Effector memory CD4-positive, alpha-beta T cell (primary cell): ENCODE data around the gene CHDH.

ENCODE experiments used
- DNase-seq, 3 donors: peaks; one replicate each; pipeline ENCODE4 v3.0.0-alpha.2; 2020
- H3K27ac ChIP-seq: 2 replicates; pipeline ENCODE4 v1.7.0; 2013; ENCODE audit warnings: mild to moderate bottlenecking, low read length, moderate library complexity; ENCODE audit not compliant: insufficient read depth, poor library complexity, severe bottlenecking
- H3K27me3 ChIP-seq: replicated peaks from 2 replicates; pipeline ENCODE4 v1.7.0; 2013; ENCODE audit warnings: mild to moderate bottlenecking, low read length; ENCODE audit not compliant: insufficient read depth, control insufficient read depth, poor library complexity, severe bottlenecking
- H3K36me3 ChIP-seq: 2 replicates; pipeline ENCODE4 v1.7.0; 2013; ENCODE audit warnings: mild to moderate bottlenecking, low read length, moderate library complexity; ENCODE audit not compliant: control insufficient read depth, insufficient read depth
- H3K4me1 ChIP-seq: 2 replicates; pipeline ENCODE4 v1.7.0; 2013; ENCODE audit warnings: low read length, mild to moderate bottlenecking; ENCODE audit not compliant: control insufficient read depth, insufficient read depth, poor library complexity, severe bottlenecking
- H3K4me3 ChIP-seq: 2 replicates; pipeline ENCODE4 v1.7.0; 2013; ENCODE audit warnings: low read length, low read depth, mild to moderate bottlenecking; ENCODE audit not compliant: insufficient read depth, poor library complexity, severe bottlenecking
- H3K9me3 ChIP-seq: 2 replicates; pipeline ENCODE4 v1.7.0; 2013; ENCODE audit warnings: mild to moderate bottlenecking, low read length, moderate library complexity; ENCODE audit not compliant: control insufficient read depth

CHDH gene

DNA sequence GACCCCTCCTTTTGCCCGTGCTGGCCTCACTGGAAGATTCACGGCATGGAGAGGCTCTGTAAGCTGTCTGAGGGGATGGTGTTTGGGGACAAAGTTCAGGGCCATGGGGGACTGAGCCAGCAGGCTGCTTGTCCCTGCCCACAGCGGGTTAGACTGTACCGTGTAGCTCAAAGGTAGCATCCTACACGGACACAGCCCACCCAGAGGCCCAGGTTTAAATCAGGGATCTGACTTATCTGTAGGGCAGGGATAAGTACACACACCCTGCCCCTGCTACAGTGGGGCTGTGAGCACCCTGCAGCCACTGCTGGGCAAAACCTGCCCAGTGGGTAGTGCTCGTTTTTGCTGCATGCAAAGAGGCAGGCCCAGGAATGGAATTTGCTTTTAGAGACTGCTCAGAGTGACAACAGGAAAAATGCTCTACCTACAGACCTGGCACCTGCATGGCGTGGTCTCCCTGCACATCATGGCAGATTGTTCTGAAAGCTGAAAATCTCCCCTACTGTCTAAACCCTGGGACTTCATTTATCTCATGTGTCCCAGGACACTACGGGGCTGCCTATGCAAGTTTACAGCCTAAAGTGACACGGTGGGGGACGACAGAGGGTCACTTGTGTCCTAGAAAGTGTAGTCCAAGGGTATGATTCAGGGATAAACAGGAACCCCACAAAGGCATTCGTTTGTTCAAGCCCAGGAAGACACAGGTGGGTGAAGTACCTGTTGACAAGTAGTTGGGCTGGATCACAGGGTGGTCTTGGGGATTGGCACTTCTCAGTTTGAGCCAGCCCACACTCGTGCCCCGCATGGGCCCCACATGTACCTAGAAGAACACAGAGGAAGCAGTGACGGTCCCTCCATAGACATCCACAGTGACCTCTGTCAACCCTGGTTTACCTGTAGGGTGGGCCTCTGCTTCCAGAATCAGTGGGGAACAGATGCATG lies 27.7 kb downstream of the CHDH start:
- H3K4me1 ChIP-seq = no peaks in the 10 kb centered on the region
- H3K27ac ChIP-seq = no peak overlapping the region
- H3K9me3 ChIP-seq = no peaks in the 10 kb centered on the region
- no peak overlapping the region for H3K4me3 ChIP-seq
- no peak for DNase-seq
- H3K36me3 ChIP-seq = no peaks in the 10 kb centered on the region
- no peaks in the 10 kb centered on the region for H3K27me3 ChIP-seq

DNA sequence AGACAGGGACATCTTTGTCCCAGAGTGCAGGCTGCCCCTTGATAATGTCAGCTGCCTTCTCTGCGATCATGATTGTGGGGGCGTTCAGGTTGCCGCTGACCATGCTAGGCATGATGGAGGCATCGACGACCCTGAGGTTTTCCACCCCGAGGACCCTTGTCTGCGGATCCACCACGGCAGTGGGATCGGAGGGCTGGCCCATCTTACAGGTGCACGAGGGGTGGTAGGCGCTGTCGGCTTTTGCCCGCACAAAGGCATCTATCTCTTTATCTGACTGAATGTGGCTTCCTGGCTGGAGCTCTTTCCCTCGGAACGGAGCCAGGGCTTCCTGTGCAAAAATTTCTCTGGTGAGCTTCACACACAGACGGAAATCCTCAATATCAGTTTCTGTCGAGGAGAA lies 28.4 kb downstream of the CHDH start:
- H3K36me3 ChIP-seq = no peaks in the 10 kb centered on the region
- no peaks in the 10 kb centered on the region for H3K27me3 ChIP-seq
- no peak overlapping the region for H3K4me3 ChIP-seq
- H3K27ac ChIP-seq = no peak overlapping the region
- no peaks in the 10 kb centered on the region for H3K4me1 ChIP-seq
- no peaks in the 10 kb centered on the region for H3K9me3 ChIP-seq
- no peak for DNase-seq

DNA sequence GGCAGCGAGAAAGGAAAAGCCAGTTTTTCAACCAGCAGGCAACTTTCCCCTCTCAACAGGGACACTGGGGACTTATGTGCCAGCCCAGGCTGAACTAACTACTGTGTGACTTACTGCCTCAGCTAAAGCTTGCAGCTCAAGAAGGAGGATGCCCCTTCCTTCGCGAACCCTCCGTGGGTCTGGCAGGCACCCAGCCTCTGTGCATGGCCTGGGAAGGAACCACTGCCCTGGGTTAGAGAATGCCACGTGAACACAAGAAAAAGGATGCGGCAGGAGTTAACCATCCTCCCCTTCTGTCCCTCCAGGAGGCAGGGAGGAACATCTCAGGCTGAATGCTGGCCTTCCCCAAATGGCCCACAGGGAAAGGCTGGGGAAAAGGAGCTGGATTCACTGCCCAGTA lies 29.0 kb downstream of the CHDH start:
- Histone ChIP-seq H3K9me3 (no peaks in the 10 kb centered on the region), H3K27ac (no peak overlapping the region), H3K36me3 (no peaks in the 10 kb centered on the region), H3K4me3 (no peak overlapping the region), H3K27me3 (no peaks in the 10 kb centered on the region), H3K4me1 (no peaks in the 10 kb centered on the region)
- no peak for DNase-seq

DNA sequence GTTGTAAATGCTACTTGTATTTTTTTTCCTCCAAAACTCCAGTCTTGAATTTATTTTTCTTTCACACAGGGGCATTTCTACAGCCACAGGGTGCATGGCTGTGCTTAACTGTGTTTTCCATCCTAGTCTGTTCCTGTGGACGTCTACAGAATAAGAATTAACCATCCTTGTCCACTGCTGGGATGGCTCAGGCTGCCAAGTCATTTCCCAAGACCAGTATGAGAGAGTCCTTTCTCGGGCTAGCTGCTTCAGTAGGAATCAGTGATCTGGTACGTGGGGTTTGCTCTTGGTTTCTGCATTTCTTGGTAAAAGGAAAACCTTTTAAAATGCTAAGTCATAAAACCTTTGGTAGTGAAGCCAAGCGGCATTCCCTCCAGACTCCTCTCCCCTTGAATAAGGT lies 29.8 kb downstream of the CHDH start:
- Histone ChIP-seq H3K4me1 (no peaks in the 10 kb centered on the region), H3K9me3 (no peaks in the 10 kb centered on the region), H3K4me3 (no peak overlapping the region), H3K36me3 (no peaks in the 10 kb centered on the region), H3K27me3 (no peaks in the 10 kb centered on the region), H3K27ac (no peak overlapping the region)
- no peak for DNase-seq

DNA sequence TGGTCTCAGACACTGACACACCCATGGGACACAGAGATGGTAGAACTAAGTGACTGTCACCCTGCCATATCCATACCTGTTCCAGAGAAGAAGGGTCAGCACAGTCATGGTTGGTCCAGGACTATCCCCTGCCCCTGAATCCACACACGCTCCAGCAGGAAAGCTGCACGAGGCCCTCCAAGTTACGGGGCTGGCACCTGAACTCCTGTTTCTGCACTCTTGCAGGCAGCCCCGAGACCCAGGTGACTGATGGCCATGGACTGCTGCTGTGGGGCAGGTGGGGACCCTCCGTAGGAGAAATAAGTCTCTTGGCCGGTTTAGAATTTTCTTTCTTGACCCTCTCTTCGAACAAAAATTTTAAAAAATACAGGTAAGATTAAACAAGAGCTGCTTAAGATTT lies 30.6 kb downstream of the CHDH start:
- no peaks in the 10 kb centered on the region for H3K4me1 ChIP-seq
- H3K9me3 ChIP-seq = no peaks in the 10 kb centered on the region
- no peaks in the 10 kb centered on the region for H3K27me3 ChIP-seq
- H3K36me3 ChIP-seq = no peaks in the 10 kb centered on the region
- no peak for DNase-seq
- no peak overlapping the region for H3K4me3 ChIP-seq
- H3K27ac ChIP-seq = no peak overlapping the region

DNA sequence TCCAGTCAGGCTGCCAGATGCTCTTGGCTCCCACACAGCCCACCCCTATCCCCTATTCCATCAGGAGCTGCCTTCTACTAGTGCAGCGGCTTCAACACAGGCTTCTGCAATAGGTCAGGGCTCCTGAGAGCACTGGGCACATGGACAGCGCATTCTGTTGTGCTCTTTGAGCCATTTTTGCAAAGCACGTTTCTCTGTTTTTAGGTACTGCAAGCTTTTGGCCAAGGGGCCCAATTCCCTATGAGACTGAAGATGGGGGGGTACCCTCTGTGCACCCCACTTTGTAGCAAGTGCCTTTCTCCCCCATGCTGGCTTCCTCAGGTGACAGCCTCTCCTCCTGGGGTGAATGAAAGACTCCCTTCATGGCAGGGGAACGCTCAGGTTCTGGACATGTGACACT lies 31.2 kb downstream of the CHDH start:
- H3K9me3 ChIP-seq = no peaks in the 10 kb centered on the region
- H3K36me3 ChIP-seq = no peaks in the 10 kb centered on the region
- no peaks in the 10 kb centered on the region for H3K4me1 ChIP-seq
- DNase-seq = no peak
- no peak overlapping the region for H3K27ac ChIP-seq
- H3K27me3 ChIP-seq = no peaks in the 10 kb centered on the region
- no peak overlapping the region for H3K4me3 ChIP-seq

DNA sequence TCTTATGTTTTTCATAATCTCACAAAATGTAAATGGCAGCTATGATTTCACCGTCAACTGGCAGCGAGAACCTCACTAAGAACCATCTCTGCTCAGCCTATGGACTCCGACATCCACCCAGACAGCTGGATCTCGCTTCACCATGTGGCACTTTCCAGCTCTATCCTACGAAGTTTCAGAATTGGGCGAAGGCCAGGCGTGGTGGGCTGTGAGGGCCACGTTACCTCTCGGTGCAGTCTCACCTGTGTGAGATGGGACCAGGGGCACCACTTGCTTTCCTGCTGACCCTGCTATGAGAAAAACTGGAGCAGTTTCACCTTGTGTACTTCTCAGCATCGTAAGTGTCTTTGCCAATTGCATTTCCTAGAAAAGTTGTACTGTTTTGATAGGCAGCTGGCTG lies 32.3 kb downstream of the CHDH start:
- H3K4me3 ChIP-seq = no peak overlapping the region
- no peaks in the 10 kb centered on the region for H3K27me3 ChIP-seq
- no peaks in the 10 kb centered on the region for H3K36me3 ChIP-seq
- no peak overlapping the region for H3K27ac ChIP-seq
- no peaks in the 10 kb centered on the region for H3K9me3 ChIP-seq
- DNase-seq = no peak
- no peaks in the 10 kb centered on the region for H3K4me1 ChIP-seq

DNA sequence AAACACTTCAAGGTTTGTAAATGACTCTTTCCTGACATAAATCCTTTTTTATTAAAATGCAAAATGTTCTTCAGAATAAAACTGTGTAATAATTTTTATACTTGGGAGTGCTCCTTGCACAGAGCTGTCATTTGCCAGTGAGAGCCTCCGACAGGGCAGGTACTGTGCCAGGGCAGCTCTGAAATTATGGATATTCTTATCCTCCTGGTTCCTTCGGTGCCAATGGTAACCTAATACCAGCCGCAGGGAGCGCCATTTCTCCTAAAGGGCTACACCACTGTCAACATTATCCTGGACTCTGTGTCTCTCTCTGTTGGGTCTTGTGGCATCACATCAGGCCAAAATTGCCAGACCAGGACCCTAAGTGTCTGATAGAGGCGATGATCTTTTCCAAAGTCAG lies 33.0 kb downstream of the CHDH start:
- Histone ChIP-seq H3K4me1 (no peaks in the 10 kb centered on the region), H3K4me3 (no peak overlapping the region), H3K27ac (no peak overlapping the region), H3K9me3 (no peaks in the 10 kb centered on the region), H3K27me3 (no peaks in the 10 kb centered on the region), H3K36me3 (no peaks in the 10 kb centered on the region)
- no peak for DNase-seq

DNA sequence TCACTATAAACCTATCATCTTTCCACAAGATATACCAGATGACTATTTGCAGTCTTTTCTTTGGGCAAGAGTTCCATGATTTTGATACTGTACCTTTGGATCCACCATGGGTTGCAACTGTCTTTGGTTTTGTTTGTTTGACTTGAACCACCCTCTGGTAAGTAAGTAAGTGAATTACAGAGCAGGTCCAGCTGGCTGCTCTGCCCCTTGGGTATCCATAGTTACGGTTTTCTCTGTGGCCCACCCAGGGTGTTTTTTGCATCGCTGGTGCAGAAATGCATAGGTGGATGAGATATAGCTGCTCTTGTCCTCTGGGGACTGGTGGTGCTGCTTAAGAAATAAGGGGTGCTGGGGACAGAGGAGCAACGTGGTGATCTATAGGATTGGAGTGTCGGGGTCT lies 33.8 kb downstream of the CHDH start:
- no peak overlapping the region for H3K4me3 ChIP-seq
- H3K27me3 ChIP-seq = no peaks in the 10 kb centered on the region
- no peak overlapping the region for H3K27ac ChIP-seq
- no peak for DNase-seq
- no peaks in the 10 kb centered on the region for H3K9me3 ChIP-seq
- H3K4me1 ChIP-seq = no peaks in the 10 kb centered on the region
- H3K36me3 ChIP-seq = no peaks in the 10 kb centered on the region

DNA sequence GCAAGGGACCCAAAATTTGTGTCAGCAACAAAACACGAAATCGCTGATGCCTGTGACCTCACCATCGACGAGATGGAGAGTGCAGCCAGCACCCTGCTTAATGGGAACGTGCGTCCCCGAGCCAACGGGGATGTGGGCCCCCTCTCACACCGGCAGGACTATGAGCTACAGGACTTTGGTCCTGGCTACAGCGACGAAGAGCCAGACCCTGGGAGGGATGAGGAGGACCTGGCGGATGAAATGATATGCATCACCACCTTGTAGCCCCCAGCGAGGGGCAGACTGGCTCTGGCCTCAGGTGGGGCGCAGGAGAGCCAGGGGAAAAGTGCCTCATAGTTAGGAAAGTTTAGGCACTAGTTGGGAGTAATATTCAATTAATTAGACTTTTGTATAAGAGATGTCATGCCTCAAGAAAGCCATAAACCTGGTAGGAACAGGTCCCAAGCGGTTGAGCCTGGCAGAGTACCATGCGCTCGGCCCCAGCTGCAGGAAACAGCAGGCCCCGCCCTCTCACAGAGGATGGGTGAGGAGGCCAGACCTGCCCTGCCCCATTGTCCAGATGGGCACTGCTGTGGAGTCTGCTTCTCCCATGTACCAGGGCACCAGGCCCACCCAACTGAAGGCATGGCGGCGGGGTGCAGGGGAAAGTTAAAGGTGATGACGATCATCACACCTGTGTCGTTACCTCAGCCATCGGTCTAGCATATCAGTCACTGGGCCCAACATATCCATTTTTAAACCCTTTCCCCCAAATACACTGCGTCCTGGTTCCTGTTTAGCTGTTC lies 34.9 kb downstream of the CHDH start:
- Histone ChIP-seq H3K9me3 (no peaks in the 10 kb centered on the region), H3K4me1 (no peaks in the 10 kb centered on the region), H3K4me3 (no peak overlapping the region), H3K36me3 (no peaks in the 10 kb centered on the region), H3K27me3 (no peaks in the 10 kb centered on the region), H3K27ac (no peak overlapping the region)
- no peak for DNase-seq
